Muscle layer of duodenum (tissue), 2 donors: ENCODE data around the gene ZNF350.
"Not testable (repeated sequence)": the region's sequence is repeated elsewhere in the genome, so short reads cannot be mapped to it uniquely, and the experiment has no call there.

Experiments used
- H3K27ac ChIP-seq: one replicate; pipeline ENCODE4 v1.7.0; 2013; ENCODE audit warnings: mild to moderate bottlenecking, low read length
- H3K27me3 ChIP-seq: one replicate; pipeline ENCODE4 v1.7.0; 2013; ENCODE audit warnings: low read depth, mild to moderate bottlenecking, control low read depth, low read length
- H3K36me3 ChIP-seq, 2 donors: one replicate each; pipeline ENCODE4 v1.7.0; 2013; ENCODE audit warnings: low read length in 2 of 2, control low read depth in 1 of 2, mild to moderate bottlenecking in 1 of 2; ENCODE audit not compliant: insufficient read depth in 2 of 2, control insufficient read depth in 1 of 2
- H3K4me1 ChIP-seq, 2 donors: one replicate each; pipeline ENCODE4 v1.7.0; 2013; ENCODE audit warnings: low read length in 2 of 2, mild to moderate bottlenecking in 2 of 2, control low read depth in 1 of 2, moderate library complexity in 1 of 2; ENCODE audit not compliant: insufficient read depth in 2 of 2, control insufficient read depth in 1 of 2
- H3K4me3 ChIP-seq, 2 donors: one replicate each; pipeline ENCODE4 v1.7.0; 2013; ENCODE audit warnings: low read length in 2 of 2, low read depth in 1 of 2, mild to moderate bottlenecking in 1 of 2
- H3K9me3 ChIP-seq, 2 donors: one replicate each; pipeline ENCODE4 v1.7.0; 2013; ENCODE audit warnings: low read length in 2 of 2, control low read depth in 1 of 2, mild to moderate bottlenecking in 1 of 2; ENCODE audit not compliant: control insufficient read depth in 1 of 2
- donor health status: healthy.

The ZNF350 gene

DNA sequence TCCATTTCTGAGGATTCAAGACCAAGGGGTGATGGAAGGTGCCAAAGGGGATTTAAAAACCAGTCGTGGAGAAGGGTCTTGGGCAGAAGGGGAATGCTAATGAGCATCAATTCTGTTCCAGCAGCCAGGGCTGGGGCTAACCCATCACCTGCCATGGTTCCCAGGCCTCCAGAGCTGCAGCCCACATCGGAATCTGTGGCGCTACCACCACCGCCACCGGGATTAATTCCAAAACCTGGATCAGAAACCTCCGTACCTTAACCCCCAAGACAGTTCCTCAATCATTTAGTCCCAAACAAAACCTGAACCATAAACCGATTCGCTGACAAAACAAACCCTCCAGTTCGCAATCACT, 20.8 kb upstream of the ZNF350 start:
- no peaks in the 10 kb centered on the region for H3K27me3 ChIP-seq
- peak overlapping the region; percentile 77 to 99 for H3K4me3 ChIP-seq
- peaks cover 0 to 7% of the 10 kb centered on the region in 2 donors for H3K9me3 ChIP-seq
- H3K4me1 ChIP-seq: no peaks in the 10 kb centered on the region
- peaks cover under 1 to 25% of the 10 kb centered on the region in 2 donors for H3K36me3 ChIP-seq
- H3K27ac ChIP-seq: peak overlapping the region; percentile 89

DNA sequence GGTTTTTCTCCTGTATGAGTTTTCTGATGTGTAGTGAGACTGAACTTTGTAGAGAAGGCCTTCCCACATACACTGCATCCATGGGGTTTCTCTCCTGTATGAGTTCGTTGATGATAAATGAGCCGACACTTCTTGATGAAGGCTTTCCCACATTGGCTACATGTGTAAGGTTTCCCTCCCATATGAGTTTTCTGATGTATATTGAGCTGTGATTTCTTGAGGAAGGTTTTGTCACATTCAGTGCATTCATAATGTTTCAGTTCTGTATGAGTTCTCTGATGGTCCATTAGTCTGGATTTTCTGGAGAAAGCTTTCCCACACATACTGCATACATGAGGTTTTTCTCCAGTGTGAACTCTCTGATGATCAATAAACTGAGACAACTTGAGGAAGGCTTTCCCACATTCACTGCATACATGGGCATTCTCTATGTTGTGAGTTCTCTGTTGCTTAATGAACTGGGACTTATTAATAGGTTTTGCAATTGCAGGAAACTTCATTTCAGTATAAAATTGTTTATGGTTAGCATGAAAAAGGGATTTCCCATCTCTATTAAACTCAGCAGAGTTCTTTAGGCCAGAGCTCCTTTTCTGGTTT, 7.5 kb upstream of the ZNF350 start:
- H3K27ac ChIP-seq: no peak overlapping the region
- no peaks in the 10 kb centered on the region for H3K27me3 ChIP-seq
- H3K4me3 ChIP-seq: peak overlapping the region; percentile 22 to 61
- peaks cover 32 to 77% of the 10 kb centered on the region in 2 donors for H3K36me3 ChIP-seq
- H3K9me3 ChIP-seq: peaks cover 60 to 84% of the 10 kb centered on the region in 2 donors
- no peaks in the 10 kb centered on the region for H3K4me1 ChIP-seq

DNA sequence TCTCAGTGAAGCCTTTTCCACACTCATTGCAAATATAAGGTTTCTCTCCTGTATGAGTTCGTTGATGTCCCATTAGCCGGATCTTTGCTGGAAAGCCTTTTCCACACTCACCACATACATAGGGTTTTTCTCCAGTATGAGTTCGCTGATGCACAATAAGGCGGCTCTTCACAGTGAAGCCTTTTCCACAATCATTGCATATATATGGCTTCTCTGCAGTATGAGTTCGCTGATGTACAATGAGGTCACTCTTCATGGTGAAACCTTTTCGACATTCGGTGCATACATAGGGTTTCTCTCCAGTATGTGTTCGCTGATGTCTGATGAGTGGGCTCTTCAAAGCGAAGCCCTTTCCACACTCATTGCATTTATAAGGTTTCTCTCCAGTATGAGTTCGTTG, 6.8 kb upstream of the ZNF350 start:
- Histone ChIP-seq H3K9me3 (peaks cover 64 to 85% of the 10 kb centered on the region in 2 donors), H3K4me3 (peak overlapping the region; percentile 22 to 61), H3K27me3 (no peaks in the 10 kb centered on the region), H3K36me3 (peaks cover 32 to 70% of the 10 kb centered on the region in 2 donors), H3K4me1 (no peaks in the 10 kb centered on the region), H3K27ac (no peak overlapping the region)

DNA sequence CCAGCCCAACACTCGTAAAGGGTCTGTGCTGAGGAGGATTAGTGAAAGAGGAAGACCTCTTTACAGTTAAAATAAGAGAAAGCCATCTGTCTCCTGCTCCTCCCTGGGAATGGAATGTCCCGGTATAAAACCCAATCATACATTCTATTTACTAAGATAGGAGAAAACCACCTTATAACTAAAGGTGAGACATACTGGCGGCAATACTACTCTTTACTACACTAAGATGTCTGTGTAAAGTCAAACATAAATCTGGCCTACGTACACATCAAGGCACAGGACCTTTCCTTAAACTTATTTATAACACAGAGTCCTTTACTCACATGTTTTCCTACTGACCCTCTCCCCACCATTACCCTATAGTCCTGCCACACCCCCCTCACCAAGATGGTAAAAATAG, 3.3 kb downstream of the ZNF350 start:
- H3K27me3 ChIP-seq: no peaks in the 10 kb centered on the region
- H3K27ac ChIP-seq: no peak overlapping the region
- peaks cover 0 to 13% of the 10 kb centered on the region in 2 donors for H3K4me1 ChIP-seq
- H3K36me3 ChIP-seq: peaks cover 7 to 47% of the 10 kb centered on the region in 2 donors
- H3K4me3 ChIP-seq: no peak overlapping the region
- H3K9me3 ChIP-seq: peaks cover 26 to 28% of the 10 kb centered on the region in 2 donors

DNA sequence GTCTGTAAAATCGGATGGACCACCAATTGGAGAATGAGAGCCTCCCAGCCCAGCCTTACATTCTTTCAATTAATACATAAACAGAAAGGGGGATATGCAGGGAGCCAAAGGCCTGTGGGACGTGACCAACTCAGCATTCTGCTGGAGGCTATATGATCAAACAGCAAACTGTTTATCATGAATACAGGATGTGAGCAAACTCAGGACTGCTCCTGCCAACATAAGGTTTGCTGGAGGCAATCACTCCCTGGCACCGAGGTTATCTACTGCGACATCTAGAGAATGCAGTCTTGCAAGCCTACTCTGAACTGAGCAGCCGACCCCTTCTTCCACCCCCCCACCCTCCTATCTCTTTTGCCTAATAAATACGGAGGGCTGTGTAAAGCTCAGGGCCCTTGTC, 5.7 kb downstream of the ZNF350 start:
- not testable (repeated sequence) for H3K27me3 ChIP-seq, H3K4me3 ChIP-seq, H3K27ac ChIP-seq
- Histone ChIP-seq H3K9me3 (peaks cover 29 to 48% of the 10 kb centered on the region in 2 donors), H3K4me1 (peaks cover 0 to 13% of the 10 kb centered on the region in 2 donors), H3K36me3 (peaks cover 7 to 67% of the 10 kb centered on the region in 2 donors)

DNA sequence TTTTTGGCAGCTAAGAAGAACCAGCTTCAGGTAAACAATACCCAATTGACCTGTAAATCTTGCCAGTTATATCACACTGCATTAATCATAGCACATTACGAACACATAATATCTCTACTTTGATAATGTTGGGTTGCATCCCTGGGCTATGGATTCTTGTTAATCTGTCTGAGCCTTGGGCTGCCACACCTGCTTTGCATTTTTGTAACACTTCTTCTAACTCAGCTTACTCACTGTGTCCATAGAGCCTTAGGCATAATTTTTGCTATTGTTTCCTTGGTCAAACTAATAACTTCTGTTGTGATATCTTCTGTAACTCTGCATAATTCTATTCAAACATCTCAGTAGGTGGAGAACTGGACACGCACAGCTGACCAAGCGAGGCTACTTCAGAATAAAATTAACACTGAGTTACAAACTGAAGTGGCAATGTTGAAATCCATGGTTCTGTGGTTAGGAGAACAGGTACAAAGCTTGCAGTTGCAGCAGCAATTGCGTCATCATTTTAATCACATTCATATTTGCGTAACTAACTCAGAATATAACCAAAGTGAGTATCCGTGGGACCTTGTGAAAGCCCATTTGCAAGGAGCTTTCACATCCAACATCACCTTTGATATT, 6.4 kb downstream of the ZNF350 start:
- H3K27me3 ChIP-seq: no peaks in the 10 kb centered on the region
- H3K9me3 ChIP-seq: peaks cover 29 to 52% of the 10 kb centered on the region in 2 donors
- peak overlapping the region in 1 of 2 donors; percentile 49 for H3K4me3 ChIP-seq
- H3K4me1 ChIP-seq: peaks cover 0 to 6% of the 10 kb centered on the region in 2 donors
- H3K27ac ChIP-seq: no peak overlapping the region
- peaks cover 7 to 74% of the 10 kb centered on the region in 2 donors for H3K36me3 ChIP-seq

DNA sequence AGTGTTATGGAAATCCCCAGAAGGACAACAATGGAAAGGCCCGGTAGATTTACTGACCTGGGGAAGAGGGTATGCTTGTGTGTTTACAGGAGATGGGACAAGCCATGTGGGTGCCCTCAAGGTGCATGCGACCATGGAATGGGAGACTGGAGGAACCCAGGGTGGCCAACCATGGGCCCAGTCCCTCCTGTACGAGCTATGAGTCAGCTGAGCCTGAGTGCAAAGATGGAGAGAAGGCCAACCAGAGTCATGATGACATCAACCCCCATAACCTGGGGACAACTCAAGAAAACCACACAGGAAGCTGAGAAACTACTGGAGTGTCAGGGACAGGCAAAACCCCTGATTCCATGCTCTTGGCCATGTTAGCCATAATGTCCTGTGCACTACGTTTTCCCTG, 7.8 kb downstream of the ZNF350 start:
- Histone ChIP-seq H3K4me1 (no peaks in the 10 kb centered on the region), H3K27me3 (no peaks in the 10 kb centered on the region), H3K36me3 (peaks cover 11 to 83% of the 10 kb centered on the region in 2 donors), H3K27ac (no peak overlapping the region), H3K9me3 (peaks cover 35 to 65% of the 10 kb centered on the region in 2 donors), H3K4me3 (peak overlapping the region in 1 of 2 donors; percentile 49)

DNA sequence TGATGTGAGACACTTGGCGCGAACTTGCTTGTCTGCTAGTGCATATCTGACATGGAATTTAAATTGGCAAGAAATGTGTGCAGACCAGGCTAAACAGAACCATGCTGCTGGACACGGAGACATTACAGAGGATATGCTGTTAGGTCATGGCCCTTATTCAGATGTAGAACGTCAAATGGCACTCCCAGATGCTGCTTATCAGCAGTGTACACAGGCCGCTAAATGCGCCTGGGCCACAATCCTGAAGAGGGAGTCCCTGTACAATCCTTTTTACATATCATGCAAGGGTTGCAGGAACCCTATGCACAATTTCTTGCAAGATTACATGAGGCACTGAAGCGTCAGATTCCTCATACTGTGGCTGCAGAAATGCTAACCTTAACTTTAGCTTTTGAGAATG, 9.3 kb downstream of the ZNF350 start:
- Histone ChIP-seq H3K9me3 (peaks cover 44 to 79% of the 10 kb centered on the region in 2 donors), H3K4me1 (no peaks in the 10 kb centered on the region), H3K27ac (no peak overlapping the region), H3K4me3 (peak overlapping the region; percentile 1 to 49), H3K36me3 (peaks cover 15 to 86% of the 10 kb centered on the region in 2 donors), H3K27me3 (no peaks in the 10 kb centered on the region)

DNA sequence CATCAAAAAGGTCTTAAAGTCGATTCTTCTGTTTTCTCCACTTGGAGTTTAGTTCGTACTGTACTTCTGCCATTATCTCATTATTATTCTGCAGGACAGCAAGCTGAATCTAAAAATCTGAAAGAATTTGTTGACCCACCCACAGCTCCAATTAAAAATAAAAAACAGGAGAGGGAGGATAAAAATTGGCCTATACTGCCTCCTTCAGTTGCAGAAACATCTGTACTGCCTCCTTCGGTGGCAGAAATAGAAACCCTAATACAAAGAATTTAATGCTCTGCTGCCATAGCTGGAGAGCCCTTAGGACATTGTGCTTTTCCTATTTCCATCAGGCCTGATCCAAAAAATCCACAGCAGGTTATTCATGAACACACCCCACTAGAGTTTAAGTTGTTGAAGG, 9.8 kb downstream of the ZNF350 start:
- H3K27me3 ChIP-seq: no peaks in the 10 kb centered on the region
- H3K9me3 ChIP-seq: peaks cover 47 to 82% of the 10 kb centered on the region in 2 donors
- H3K36me3 ChIP-seq: peaks cover 20 to 88% of the 10 kb centered on the region in 2 donors
- H3K27ac ChIP-seq: no peak overlapping the region
- no peaks in the 10 kb centered on the region for H3K4me1 ChIP-seq
- H3K4me3 ChIP-seq: peak overlapping the region in 1 of 2 donors; percentile 49

DNA sequence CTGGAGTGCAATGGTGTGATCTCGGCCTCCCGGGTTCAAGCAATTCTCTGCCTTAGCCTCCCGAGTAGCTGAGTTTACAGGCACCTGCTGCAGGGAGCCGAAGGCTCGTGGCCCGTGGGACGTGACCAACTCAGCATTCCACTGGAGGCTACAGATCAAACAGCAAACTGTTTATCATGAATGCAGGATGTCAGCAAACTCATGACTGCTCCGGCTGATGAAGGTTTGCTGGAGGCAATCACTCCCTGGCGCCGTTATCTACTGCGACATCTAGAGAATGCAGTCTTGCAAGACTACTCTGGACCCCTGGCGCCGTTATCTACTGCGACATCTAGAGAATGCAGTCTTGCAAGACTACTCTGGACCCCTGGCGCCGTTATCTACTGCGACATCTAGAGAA, 10.9 kb downstream of the ZNF350 start:
- peaks cover 57 to 87% of the 10 kb centered on the region in 2 donors for H3K9me3 ChIP-seq
- not testable (repeated sequence) for H3K27ac ChIP-seq, H3K4me1 ChIP-seq, H3K27me3 ChIP-seq
- peaks cover 29 to 89% of the 10 kb centered on the region in 2 donors for H3K36me3 ChIP-seq
- H3K4me3 ChIP-seq: peak overlapping the region in 1 of 2 donors; percentile 49

DNA sequence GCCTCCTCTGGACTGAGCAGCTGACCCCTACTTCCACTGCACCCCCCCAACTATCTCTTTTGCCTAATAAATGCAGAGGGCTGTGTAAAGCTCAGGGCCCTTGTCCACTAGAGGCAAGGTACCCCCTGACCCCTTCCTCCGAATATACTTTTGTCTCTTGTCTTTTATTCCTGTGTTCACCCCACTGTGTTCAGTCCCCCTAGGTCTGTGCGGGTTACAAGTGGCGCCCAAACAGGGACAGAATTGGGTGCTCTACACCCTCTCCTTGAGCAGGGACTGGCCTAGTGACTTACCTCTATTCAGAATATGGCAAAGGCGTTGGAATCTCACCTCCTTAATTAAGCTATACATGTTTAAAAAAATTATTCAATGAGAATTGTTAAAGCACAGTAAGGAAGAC, 15.0 kb downstream of the ZNF350 start:
- Histone ChIP-seq H3K27me3 (no peaks in the 10 kb centered on the region), H3K36me3 (peaks cover 52 to 97% of the 10 kb centered on the region in 2 donors), H3K4me3 (peak overlapping the region; percentile 18 to 55), H3K27ac (no peak overlapping the region), H3K9me3 (peaks cover 53 to 86% of the 10 kb centered on the region in 2 donors), H3K4me1 (no peaks in the 10 kb centered on the region)
